HG03095 (cell line): ENCODE data around the gene VWF.

ENCODE experiments used
- ATAC-seq: cut with Tn5 transposase; IDR thresholded peaks from one replicate; pipeline ENCODE4 v1.9.1; 2021; ENCODE audit warnings: moderate library complexity; ENCODE audit not compliant: unreplicated experiment

The VWF gene

GRCh38 chr12:6080149-6081045 lies 44.1 kb downstream of the VWF start:
- ATAC-seq, result no peak

- no peak for ATAC-seq
Observed at GRCh38 chr12:6078398-6079096, 45.9 kb downstream of the VWF start.

GRCh38 chr12:6077692-6078083 lies 46.8 kb downstream of the VWF start:
- no peak for ATAC-seq

GRCh38 chr12:6076776-6077691 lies 47.4 kb downstream of the VWF start:
- no peak for ATAC-seq

- no peak for ATAC-seq
Observed at GRCh38 chr12:6076346-6076745, 48.1 kb downstream of the VWF start.

GRCh38 chr12:6074979-6075585 lies 49.4 kb downstream of the VWF start:
- no peak for ATAC-seq

- ATAC-seq, result no peak
Observed at GRCh38 chr12:6074427-6074826, 50.0 kb downstream of the VWF start.

- ATAC-seq, result no peak
Observed at GRCh38 chr12:6073426-6073825, 51.0 kb downstream of the VWF start.

GRCh38 chr12:6072302-6072752 lies 52.1 kb downstream of the VWF start:
- no peak for ATAC-seq

- ATAC-seq, result no peak
Observed at GRCh38 chr12:6071589-6071988, 52.9 kb downstream of the VWF start.

- no peak for ATAC-seq
Observed at GRCh38 chr12:6070472-6071257, 53.8 kb downstream of the VWF start.

GRCh38 chr12:6069437-6070093 lies 54.9 kb downstream of the VWF start:
- ATAC-seq, result no peak

- no peak for ATAC-seq
Observed at GRCh38 chr12:6068227-6068626, 56.2 kb downstream of the VWF start.

- no peak for ATAC-seq
Observed at GRCh38 chr12:6067152-6067916, 57.1 kb downstream of the VWF start.

GRCh38 chr12:6066651-6067050 lies 57.8 kb downstream of the VWF start:
- no peak for ATAC-seq

GRCh38 chr12:6065863-6066199 lies 58.6 kb downstream of the VWF start:
- no peak for ATAC-seq

GRCh38 chr12:6065131-6065862 lies 59.2 kb downstream of the VWF start:
- no peak for ATAC-seq
